ENCODE data around the gene ACOT7. TPM values are rescaled to one million over a fixed set of nuclear protein-coding genes. Genes with fewer than 3 reads are reported as not detected.

Gene ACOT7
- total RNA-seq, 3 donors from 2014 or later, result 9.4 to 12.8 (median 11.5) TPM

GRCh38 chr1:6261615-6261995 is 132.0 kb downstream of the ACOT7 start:
- no peaks in the 10 kb centered on the region for H3K9me3 ChIP-seq
- no peaks in the 10 kb centered on the region for H3K36me3 ChIP-seq
- H3K27me3 ChIP-seq, result no peaks in the 10 kb centered on the region
- H3K4me3 ChIP-seq, result peak overlapping the region; percentile 64 to 83 (median 64)
- intact Hi-C loops (cut with DNase I; ENCODE audit: low total_unique reads), result loop anchor here (10.0 kb wide), 2 partner anchors 737 to 1233 kb away; no protein-coding TSS in a partner anchor
- H3K27ac ChIP-seq, result peak overlapping the region in 1 of 2 donors; percentile 25
- TF ChIP-seq POLR2A (IDR thresholded peaks at IDR 0.05) (no peak), CTCF (IDR thresholded peaks at IDR 0.05) (no peak), POLR2AphosphoS5 (IDR thresholded peaks at IDR 0.05) (no peak)
- peaks cover 0 to 5% of the 10 kb centered on the region in 2 donors for H3K4me1 ChIP-seq
- DNase-seq (ENCODE audit: low spot score in 2 of 2), result no peak

GRCh38 chr1:6260961-6261614 is 132.5 kb downstream of the ACOT7 start, which contains the start of gene GPR153:
Gene GPR153 (minus strand): TSS chr1:6261098. CDS start chr1:6254905, 6,193 bp downstream.
- Histone ChIP-seq H3K36me3 (no peaks in the 10 kb centered on the region), H3K27me3 (no peaks in the 10 kb centered on the region), H3K4me3 (peak within 1 kb of the TSS; percentile 64 to 83 (median 64)), H3K9me3 (no peaks in the 10 kb centered on the region), H3K4me1 (peaks cover 0 to 5% of the 10 kb centered on the region in 2 donors), H3K27ac (peak within 1 kb of the TSS; percentile 21 to 78)
- no peak for DNase-seq (ENCODE audit: low spot score in 2 of 2)
- intact Hi-C loops (cut with DNase I; ENCODE audit: low total_unique reads), result loop anchor here (10.0 kb wide), 2 partner anchors 736 to 1234 kb away; no protein-coding TSS in a partner anchor
- no peak for TF ChIP-seq POLR2AphosphoS5 (IDR thresholded peaks at IDR 0.05)
- TF ChIP-seq CTCF (IDR thresholded peaks at IDR 0.05), result no peak
- TF ChIP-seq POLR2A (IDR thresholded peaks at IDR 0.05), result no peak

GRCh38 chr1:6260433-6260934 is 133.1 kb downstream of the ACOT7 start:
- TF ChIP-seq POLR2AphosphoS5 (IDR thresholded peaks at IDR 0.05) (no peak), CTCF (IDR thresholded peaks at IDR 0.05) (no peak), POLR2A (IDR thresholded peaks at IDR 0.05) (no peak)
- no peak for DNase-seq (ENCODE audit: low spot score in 2 of 2)

GRCh38 chr1:6259491-6260362 is 133.8 kb downstream of the ACOT7 start:
- peak; percentile 77 to 82 for DNase-seq (ENCODE audit: low spot score in 2 of 2)
- Histone ChIP-seq H3K36me3 (no peaks in the 10 kb centered on the region), H3K4me3 (peak overlapping the region; percentile 64 to 83 (median 64)), H3K9me3 (no peaks in the 10 kb centered on the region), H3K27ac (peak overlapping the region; percentile 21 to 78), H3K27me3 (no peaks in the 10 kb centered on the region), H3K4me1 (peaks cover 0 to 5% of the 10 kb centered on the region in 2 donors)
- intact Hi-C loops (cut with DNase I; ENCODE audit: low total_unique reads), result loop anchor here (10.0 kb wide), 2 partner anchors 735 to 1235 kb away; no protein-coding TSS in a partner anchor
- TF ChIP-seq POLR2A (IDR thresholded peaks at IDR 0.05) (no peak), POLR2AphosphoS5 (IDR thresholded peaks at IDR 0.05) (peak in 2 of 3 donors; percentile 41 to 56), CTCF (IDR thresholded peaks at IDR 0.05) (no peak)

More at GRCh38 chr1:6260433-6260934, 133.1 kb downstream of the ACOT7 start:
- H3K9me3 ChIP-seq, result no peaks in the 10 kb centered on the region
- intact Hi-C loops (cut with DNase I; ENCODE audit: low total_unique reads), result loop anchor here (10.0 kb wide), 2 partner anchors 736 to 1234 kb away; no protein-coding TSS in a partner anchor
- peak overlapping the region; percentile 21 to 78 for H3K27ac ChIP-seq
- H3K4me1 ChIP-seq, result peaks cover 0 to 5% of the 10 kb centered on the region in 2 donors
- H3K27me3 ChIP-seq, result no peaks in the 10 kb centered on the region
- H3K36me3 ChIP-seq, result no peaks in the 10 kb centered on the region
- H3K4me3 ChIP-seq, result peak overlapping the region; percentile 64 to 83 (median 64)

Measured in breast epithelium (tissue), 4 donors.